NCI-H345 treated with DMSO at 0.1 percent for 48 hours (cell line): Measurements from ENCODE around the gene CDH26.
"Not testable (repeated sequence)": the region's sequence is repeated elsewhere in the genome, so short reads cannot be mapped to it uniquely, and the experiment has no call there.

Experiments used
- DNase-seq: peaks from one replicate; lab custom pipeline; 2025; ENCODE audit not compliant: unreplicated experiment; lab: John Stamatoyannopoulos, UW

The CDH26 gene

DNA sequence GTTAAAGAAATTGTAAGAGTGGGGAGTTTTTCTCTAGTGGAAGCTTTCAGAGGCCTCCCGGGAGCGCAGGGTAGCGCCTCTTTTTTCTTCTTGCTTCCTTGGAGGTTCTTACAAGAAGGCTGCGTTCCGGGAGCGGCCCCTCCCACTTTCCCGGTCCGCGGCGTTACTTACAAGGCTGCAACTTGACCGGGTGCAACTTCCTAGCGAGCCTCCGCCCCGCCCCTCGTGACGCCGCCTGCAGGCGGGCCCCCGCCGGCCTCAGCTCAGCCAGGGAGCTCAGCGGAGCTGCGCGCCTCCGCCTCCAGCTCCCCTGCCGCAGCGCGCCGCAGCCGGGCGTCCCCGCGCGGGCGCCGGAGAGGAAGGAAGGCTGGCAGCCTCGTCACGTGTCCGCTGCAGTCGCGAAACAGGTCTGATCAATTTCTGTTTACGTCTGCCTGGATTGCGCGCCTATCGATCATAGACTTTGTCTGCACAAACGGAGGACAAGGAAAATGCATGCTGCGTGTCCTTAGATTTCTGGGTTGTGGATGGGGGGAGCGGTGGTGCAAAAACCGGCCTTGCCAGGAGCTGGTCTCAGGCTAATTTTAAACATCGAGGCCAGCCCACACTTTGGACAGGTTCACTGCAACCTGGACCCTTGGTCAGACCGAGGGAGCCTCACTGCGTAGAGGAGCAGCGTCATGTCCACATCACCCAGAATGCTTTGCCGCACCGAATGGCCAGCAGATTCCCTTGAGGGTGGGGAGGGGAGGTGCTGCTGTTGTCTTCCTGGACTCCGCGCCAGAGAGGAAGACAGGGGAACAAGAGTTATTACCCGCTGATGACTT is 17.9 kb upstream of the CDH26 start, which contains the start of the genes FAM217B and PPP1R3D:
TSS of gene FAM217B (plus strand) at position 261 of the 827 bp plus-strand sequence. CDS start 3,555 bp downstream, outside the sequence.
TSS of gene PPP1R3D (minus strand) at position 177 of the 827 bp plus-strand sequence. CDS start 374 bp downstream, outside the sequence.
- DNase-seq: peak; percentile 87

GRCh38 chr20:59940956-59941294 is 17.3 kb upstream of the CDH26 start:
- DNase-seq: no peak

DNA sequence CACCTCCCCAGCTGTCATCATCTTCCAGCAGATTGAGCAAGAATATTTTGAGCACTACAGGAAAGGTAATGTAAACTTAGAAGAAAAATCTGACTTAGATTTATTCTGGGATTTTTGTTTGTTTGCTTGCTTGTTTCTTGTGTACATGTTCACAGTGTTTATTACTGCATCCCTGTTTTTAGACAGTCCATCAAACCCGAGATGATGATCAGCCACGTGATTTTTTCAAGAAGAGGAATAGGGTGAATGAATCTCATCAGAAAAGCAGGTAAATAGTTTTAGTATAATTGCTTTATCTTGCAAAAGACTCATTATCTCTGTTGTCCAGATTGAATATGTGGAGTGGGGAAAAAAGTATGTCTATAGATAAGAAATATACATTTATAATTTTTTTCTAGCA is 16.0 kb upstream of the CDH26 start:
- no peak for DNase-seq

DNA sequence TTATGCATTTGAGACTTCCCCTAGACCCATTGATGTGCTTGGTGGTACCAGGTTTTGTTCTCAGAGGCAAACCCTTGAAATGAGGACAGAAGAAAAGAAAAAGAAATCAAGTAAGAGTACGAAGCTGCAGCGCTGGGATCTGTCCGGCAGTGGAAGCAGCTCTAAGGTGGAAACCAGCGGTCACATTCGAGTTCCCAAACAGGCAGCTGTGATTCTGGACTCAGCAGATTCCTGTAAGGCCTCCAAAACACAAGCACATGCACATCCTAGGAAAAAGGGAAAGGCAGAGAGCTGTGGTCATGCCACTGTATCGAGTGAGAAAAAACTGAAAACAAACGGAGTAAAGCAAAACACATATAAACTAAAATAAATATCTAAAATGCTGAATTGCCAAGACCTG is 13.5 kb upstream of the CDH26 start:
- DNase-seq: no peak

GRCh38 chr20:59945175-59945574 is 13.0 kb upstream of the CDH26 start:
- DNase-seq: no peak

DNA sequence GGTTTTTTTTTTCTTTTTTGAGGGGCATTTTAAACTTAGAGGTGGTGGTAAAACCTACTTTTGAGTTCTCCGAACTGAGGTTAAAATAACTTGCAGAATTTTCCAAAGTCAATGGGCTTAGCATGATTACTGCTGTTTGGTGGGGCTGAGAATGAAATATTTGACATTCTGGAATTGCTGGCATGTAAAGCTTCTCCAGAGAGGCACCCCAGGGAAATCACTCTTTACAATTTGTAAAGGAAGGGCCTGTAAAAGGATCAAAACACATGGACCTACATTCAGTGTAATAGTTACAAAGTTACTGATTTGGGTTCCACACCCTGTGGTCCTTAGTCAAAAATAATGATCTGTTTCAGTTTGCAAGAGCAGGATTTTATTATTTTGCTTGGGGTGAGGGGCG is 12.5 kb upstream of the CDH26 start:
- no peak for DNase-seq

GRCh38 chr20:59947376-59947775 is 10.8 kb upstream of the CDH26 start:
- DNase-seq: no peak

DNA sequence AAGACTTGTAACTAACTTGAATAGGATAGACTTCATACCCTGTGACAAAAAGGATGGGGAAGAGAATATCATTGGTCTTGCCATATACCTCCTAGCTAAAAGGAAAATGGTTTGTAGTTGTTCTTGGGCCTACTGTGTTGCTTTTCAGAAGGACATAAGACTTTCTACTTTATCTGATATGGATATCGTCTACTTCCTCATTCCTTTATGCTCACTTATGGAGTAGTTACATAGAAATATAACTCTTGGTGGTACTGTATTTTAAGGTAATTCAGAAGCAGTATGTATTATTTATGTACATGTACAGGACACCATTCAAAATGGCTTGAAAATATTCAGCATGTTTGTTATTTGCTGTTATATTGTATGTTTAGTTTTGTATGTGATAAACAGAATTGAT is 10.0 kb upstream of the CDH26 start:
- no peak for DNase-seq

GRCh38 chr20:59948828-59949720 is 9.1 kb upstream of the CDH26 start:
- DNase-seq: peak; percentile 2

- no peak for DNase-seq
Measured at GRCh38 chr20:59949911-59950310, 8.3 kb upstream of the CDH26 start.

DNA sequence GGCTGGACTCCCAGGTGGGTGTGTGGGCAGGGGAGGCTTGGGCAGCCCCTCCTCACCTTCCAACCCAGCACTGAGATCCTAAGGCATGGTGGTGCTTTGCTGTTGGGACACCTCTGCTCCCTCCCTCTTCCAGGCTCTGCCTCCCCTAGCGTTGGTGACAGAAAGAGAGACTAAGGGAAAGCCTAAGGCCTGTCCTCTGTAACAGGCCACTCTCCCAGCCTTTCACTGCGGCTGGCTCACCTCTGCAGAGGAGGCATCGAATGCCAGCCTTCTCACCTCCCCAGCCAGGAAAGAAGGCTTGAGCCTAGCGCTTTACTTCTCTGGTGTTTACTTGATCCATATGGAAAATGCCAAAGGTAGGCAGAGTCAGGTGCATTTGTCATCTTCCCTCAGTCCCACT is 3.5 kb upstream of the CDH26 start:
- no peak for DNase-seq

GRCh38 chr20:59955131-59955796 is 3.0 kb upstream of the CDH26 start:
- peak; percentile 1 for DNase-seq

DNA sequence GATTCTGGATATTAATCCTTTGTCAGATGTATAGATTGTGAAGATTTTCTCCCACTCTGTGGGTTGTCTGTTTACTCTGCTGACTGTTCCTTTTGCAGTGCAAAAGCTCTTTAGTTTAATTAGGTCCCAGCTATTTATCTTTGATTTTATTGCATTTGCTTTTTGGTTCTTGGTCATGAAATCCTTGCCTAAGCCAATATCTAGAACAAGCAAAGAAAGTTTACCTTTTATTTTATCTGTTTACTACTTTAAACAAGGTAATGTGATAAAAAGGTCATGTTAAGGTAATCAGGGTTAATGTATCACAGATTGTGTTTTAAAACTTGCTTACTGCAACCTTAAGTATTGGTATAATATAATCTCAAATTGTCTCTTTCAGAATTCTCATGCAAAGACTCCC is 655 bp upstream of the CDH26 start:
- DNase-seq: not testable (repeated sequence)

DNA sequence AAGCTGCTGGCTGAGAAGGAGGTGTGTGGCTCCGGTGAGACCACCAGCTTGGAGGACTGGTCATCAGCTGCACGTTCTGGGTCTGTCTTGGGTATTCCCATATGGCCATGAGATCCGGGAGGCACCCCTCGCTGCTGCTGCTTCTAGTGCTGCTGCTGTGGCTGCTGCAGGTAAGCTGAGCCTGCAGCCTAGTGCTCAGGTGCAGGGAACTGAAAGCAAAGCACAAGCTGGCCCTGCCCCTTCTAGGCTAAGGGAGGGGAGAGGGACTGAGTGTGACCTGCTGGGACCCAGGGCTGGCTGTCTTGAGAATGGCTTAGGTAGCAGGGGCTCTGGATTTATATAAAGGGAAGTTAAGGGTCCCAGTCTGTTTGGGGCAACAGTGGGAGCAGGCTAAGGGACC is 403 bp downstream of the CDH26 start:
- DNase-seq: no peak

DNA sequence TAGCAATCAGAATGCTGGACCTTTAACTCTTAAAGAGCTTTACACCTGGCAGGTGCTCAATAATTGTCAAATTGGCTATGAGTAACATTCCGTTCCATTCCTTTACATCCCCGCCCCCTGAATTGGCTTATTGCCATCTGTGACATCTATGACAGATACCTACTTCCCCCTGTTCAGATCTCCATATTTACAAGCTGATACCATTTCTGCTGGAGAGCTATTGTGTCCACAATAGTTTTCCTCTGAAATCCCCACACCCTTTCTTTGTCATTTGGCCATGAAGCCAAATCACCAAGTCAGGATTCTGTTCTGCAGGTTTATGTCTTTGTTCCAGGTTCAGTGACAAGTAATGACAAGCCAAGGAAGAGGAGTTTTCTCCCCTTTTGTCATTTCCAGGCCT is 3.2 kb downstream of the CDH26 start:
- DNase-seq: no peak

DNA sequence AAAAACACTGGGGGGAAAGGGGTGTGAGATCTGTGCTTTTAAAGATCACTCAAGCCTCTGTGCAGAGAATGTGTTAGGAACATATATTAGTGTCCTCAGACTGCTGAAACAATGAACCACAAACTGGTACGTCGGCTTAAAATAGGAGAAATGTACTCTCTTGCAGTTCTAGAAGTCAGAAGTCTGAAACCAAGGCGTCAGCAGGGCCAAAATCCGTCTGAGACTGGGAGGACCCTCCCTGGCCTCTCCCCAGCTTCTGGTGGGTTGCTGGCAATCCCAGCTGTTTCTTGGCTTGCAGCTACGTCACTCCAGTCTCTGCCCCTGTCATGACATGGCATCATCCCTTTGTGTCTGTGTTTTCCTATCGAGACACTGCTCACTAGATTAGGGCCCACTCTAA is 3.9 kb downstream of the CDH26 start:
- no peak for DNase-seq

GRCh38 chr20:59966428-59966827 is 8.2 kb downstream of the CDH26 start:
- DNase-seq: no peak

DNA sequence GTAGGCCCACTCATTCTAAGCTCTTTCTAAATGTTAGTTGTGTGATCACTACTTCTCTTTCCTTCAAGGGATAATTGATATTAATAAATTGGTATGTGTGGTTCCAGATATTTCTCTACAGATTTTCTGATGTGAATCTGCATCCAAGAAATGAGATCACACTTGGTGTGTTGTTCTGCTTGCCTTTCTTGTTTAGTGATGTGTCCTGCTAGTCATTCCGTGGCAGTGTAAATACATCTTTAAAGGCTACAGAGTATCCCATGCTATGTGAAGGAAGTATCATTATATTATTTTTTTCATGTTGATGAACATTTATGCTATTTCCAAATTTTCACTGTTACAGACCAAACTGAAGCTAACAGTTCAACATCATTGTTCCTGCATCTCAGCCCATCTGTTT is 13.2 kb downstream of the CDH26 start:
- DNase-seq: no peak

DNA sequence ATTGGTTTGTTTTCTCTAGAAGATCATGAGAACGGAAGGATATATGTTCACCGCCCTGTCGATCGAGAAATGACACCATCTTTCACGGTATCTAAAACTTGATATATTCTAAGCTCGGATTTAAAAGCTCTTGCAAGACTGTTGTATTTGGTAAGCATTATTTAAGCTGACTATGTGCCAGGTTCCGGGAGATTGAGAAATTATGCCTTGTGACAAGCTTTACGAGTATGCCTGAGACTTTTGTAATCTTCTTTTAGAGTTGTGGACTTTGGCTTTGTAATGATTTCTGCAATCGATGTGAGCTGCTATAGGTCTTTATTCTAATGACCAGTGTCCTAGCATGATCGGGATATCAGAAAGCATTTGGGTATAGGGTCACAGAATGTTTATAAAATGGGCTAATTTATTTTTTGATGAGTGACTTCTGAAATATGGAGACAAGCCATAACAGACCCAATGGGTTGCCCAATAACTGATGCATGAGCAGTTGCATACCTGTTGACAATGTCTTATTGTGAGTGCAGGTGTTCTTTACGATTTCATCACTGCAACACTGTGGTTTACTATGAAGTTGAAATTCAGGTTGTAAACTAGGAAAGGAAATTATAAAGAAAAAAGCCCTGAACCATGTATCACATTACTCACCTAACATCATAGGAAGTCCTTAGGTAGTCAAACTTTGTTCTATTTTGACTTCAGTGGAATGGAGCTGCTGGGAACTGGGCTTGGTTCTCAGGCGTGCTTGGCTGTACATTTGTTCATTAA is 14.0 kb downstream of the CDH26 start:
- no peak for DNase-seq

DNA sequence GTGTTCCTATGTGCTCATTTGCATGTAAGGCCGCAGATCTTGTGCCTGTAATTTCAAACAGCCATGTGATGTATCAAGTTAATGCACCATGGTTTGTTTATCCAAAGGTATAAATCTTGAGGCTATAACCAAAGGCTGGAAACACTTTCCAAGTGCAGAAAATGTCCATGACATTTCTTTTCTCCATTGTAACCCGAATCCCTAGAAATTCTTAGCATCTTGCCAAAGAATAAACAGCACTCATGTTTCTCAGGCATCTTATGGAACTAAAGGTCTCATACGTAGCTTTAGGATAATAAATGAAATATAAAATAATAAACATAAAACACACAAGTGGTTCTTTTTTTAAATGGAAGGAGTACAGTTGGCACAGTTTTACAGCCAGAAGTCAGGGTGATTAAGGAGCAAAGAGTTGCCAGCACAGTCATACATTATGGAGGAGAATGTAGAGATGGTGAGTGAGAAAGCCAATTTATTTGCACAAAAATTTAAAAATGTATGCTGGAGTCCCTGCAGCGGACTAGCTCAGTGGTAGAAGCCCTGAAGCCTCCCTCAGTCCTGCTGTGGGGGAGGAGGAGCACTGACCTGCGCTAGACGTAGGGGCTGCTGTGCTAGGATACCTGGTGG is 18.0 kb downstream of the CDH26 start:
- DNase-seq: no peak
